NCI-H2171 treated with DMSO at 0.1 percent for 48 hours (cell line): ENCODE data around the gene COL6A3.

Experiments used
- DNase-seq: peaks from one replicate; lab custom pipeline; 2025; lab: John Stamatoyannopoulos, UW

COL6A3 gene

GRCh38 chr2:237348281-237348865 is 65.6 kb downstream of the COL6A3 start:
- no peak for DNase-seq

GRCh38 chr2:237345891-237346640 is 67.9 kb downstream of the COL6A3 start:
- DNase-seq, result peak; percentile 39

GRCh38 chr2:237345411-237345810 is 68.6 kb downstream of the COL6A3 start:
- DNase-seq, result no peak

GRCh38 chr2:237344942-237345341 is 69.0 kb downstream of the COL6A3 start:
- DNase-seq, result peak; percentile 22

- DNase-seq, result no peak
These were observed 70.0 kb downstream of the COL6A3 start for GRCh38 chr2:237343993-237344392.

- no peak for DNase-seq
These were observed 72.1 kb downstream of the COL6A3 start for GRCh38 chr2:237341872-237342271.

- DNase-seq, result no peak
These were observed 76.4 kb downstream of the COL6A3 start for GRCh38 chr2:237337586-237337985.

- DNase-seq, result no peak
These were observed 77.8 kb downstream of the COL6A3 start for GRCh38 chr2:237336131-237336530.

- DNase-seq, result no peak
These were observed 80.2 kb downstream of the COL6A3 start for GRCh38 chr2:237333748-237334147.

- DNase-seq, result no peak
These were observed 83.4 kb downstream of the COL6A3 start for GRCh38 chr2:237330541-237330940.

- no peak for DNase-seq
These were observed 86.6 kb downstream of the COL6A3 start for GRCh38 chr2:237327175-237327950.

- DNase-seq, result no peak
These were observed 87.4 kb downstream of the COL6A3 start for GRCh38 chr2:237326266-237327171.

- DNase-seq, result no peak
These were observed 89.1 kb downstream of the COL6A3 start for GRCh38 chr2:237324837-237325236.

GRCh38 chr2:237324405-237324831 is 89.5 kb downstream of the COL6A3 start:
- no peak for DNase-seq

- no peak for DNase-seq
These were observed 90.3 kb downstream of the COL6A3 start for GRCh38 chr2:237323656-237324055.

GRCh38 chr2:237322564-237322963 is 91.4 kb downstream of the COL6A3 start:
- no peak for DNase-seq

GRCh38 chr2:237321746-237322145 is 92.2 kb downstream of the COL6A3 start:
- no peak for DNase-seq

GRCh38 chr2:237320801-237321560 is 93.0 kb downstream of the COL6A3 start:
- DNase-seq, result no peak

GRCh38 chr2:237319887-237320286 is 94.1 kb downstream of the COL6A3 start:
- DNase-seq, result no peak

GRCh38 chr2:237319086-237319820 is 94.7 kb downstream of the COL6A3 start:
- DNase-seq, result no peak
